Epithelial cell of esophagus (primary cell): Measurements from ENCODE around the gene THSD4.

Source experiments
- DNase-seq: peaks from one replicate; pipeline ENCODE4 v3.0.0; 2010; ENCODE audit warnings: low read depth
- H3K4me3 ChIP-seq: 2 replicates; pipeline ENCODE4 v1.5.1; 2011; ENCODE audit warnings: mild to moderate bottlenecking, low read length, control low read depth
- TF ChIP-seq, protein P1 (sequence below): IDR thresholded peaks from 2 replicates; pipeline ENCODE4 v1.5.1; 2011; ENCODE audit warnings: low read depth, mild to moderate bottlenecking, low read length, control low read depth, inconsistent platforms; ENCODE audit not compliant: insufficient read depth; ENCODE audit errors: missing control alignments

Gene THSD4

DNA sequence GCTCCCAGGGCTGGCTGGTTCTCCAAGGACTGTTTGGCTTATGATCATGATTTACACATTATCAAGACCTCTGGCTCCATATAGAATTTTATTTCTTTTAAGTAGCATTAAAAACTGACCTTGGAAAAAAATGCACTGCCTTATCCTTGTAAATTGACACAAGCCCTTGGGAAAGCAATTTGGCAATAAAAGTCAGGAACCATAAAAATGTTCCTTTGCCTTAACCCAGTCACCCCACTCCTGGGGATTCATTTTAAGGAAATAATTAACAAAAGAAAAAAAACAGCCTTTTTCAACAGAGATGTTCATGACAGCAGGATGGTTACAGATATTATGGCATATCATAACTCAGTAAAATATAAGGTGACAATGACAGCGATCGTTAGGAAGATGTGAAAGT, 643.4 kb downstream of the THSD4 start:
- DNase-seq, result no peak
- H3K4me3 ChIP-seq, result no peak overlapping the region
- TF ChIP-seq, protein P1, sequence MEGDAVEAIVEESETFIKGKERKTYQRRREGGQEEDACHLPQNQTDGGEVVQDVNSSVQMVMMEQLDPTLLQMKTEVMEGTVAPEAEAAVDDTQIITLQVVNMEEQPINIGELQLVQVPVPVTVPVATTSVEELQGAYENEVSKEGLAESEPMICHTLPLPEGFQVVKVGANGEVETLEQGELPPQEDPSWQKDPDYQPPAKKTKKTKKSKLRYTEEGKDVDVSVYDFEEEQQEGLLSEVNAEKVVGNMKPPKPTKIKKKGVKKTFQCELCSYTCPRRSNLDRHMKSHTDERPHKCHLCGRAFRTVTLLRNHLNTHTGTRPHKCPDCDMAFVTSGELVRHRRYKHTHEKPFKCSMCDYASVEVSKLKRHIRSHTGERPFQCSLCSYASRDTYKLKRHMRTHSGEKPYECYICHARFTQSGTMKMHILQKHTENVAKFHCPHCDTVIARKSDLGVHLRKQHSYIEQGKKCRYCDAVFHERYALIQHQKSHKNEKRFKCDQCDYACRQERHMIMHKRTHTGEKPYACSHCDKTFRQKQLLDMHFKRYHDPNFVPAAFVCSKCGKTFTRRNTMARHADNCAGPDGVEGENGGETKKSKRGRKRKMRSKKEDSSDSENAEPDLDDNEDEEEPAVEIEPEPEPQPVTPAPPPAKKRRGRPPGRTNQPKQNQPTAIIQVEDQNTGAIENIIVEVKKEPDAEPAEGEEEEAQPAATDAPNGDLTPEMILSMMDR, result no peak

DNA sequence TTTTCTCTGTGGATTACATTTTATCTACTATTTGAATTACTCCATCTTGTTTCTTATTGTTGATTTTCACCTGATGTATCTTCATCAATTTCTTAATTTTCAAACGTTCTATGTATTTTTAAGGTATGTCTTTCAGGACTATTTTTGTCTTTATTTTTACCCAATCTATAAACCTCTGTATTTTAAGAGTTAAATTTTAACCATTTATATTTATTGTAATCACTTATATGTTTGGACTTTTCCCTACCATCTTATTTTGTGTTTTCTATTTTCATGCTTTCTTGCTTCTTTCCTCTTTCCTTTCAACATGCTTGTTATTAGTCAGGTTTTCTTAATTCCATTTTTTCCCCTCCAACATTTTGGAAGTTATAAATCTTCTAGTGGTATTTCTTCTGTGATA, 645.6 kb downstream of the THSD4 start:
- no peak overlapping the region for H3K4me3 ChIP-seq
- DNase-seq, result no peak
- TF ChIP-seq, protein P1, result no peak

- TF ChIP-seq, protein P1, result no peak
- peak; percentile 89 for DNase-seq
- no peak overlapping the region for H3K4me3 ChIP-seq
Measured at GRCh38 chr15:71761649-71762048, 646.4 kb downstream of the THSD4 start.

DNA sequence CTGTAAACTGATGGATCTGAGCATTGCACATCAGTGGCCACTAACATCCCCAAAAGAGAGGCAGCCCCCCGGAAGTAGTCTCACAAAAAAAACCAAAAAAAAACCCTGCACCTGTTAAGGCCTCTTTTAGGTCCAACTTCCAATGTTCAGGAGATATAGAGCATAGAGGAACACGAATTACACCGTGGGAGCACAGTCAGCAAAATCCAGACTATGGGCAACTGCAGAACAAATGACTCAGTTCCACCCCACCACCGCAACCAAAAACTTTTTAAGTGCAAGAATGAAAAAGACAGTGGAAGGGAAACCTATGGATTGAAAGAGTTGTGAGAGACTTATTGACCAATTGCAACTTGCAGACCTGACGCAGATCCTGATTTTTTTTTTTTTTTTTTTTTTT, 652.9 kb downstream of the THSD4 start:
- TF ChIP-seq, protein P1, result no peak
- DNase-seq, result no peak
- no peak overlapping the region for H3K4me3 ChIP-seq

DNA sequence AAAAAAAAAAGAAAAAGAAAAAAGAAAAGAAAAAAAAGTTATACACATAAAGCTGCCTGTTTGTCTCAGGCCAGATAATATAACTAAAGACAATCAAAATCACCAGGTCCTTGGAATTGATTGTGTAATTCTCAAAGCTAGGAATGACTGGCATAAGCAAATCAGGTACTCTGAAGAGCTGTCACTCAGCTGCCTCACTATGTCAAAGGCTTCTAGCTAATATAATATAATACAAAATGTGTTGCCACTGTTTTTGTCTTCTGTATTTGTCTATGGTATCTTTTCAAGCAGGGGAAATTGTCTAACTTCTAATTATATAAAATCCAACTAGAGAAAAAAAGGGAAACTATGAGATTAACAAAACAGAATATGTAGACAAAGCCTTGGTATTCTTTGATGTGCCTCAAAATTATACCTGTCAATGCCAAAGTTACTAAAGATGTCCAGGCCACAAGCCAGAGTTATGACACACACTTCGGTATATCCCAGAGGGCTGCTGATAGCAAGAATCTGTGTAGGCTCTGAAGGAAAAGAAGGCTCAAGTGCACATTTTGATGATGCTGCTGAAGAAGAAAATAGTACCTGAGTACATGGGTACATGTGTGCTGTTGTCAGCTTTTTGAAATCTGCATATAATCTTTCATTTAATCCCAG, 658.1 kb downstream of the THSD4 start:
- DNase-seq, result no peak
- TF ChIP-seq, protein P1, result no peak
- H3K4me3 ChIP-seq, result no peak overlapping the region

DNA sequence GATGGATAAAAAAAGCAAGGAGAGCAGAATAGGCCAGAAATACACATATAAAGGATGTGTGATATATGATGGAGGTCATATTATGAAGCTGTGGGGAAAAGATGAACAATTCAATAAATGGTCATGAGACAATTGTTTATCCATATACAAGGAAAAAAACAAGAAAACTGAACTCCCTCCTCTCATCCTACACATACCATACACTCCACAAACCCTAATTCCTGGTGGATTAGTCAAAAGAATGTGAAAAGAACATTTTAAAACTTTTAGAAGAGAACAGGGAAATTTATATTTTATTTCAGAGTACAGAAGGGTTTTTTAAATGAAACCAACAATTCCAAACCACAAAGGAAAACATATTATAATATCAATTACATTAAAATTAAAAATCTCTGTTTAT, 660.6 kb downstream of the THSD4 start:
- DNase-seq, result no peak
- TF ChIP-seq, protein P1, result no peak
- no peak overlapping the region for H3K4me3 ChIP-seq

DNA sequence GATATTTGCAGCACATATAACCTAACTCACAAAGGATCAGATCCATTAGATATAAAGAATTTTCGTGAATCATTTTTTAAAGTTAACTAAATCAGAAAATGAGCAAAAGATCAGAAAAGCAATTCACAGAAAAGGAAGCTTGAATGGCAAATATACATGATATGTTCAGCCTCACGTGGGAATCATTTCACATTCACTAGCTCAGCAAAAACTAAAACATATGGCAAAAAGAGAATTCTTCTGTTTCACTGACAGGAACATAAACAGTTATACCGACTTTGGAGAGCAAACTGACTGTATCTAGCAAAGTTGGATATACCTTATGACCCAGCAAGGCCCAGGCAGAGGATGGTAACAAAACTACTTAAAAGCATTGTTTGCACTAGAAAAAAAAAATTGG, 661.0 kb downstream of the THSD4 start:
- H3K4me3 ChIP-seq, result no peak overlapping the region
- DNase-seq, result no peak

More for the DNA sequence above, 661.0 kb downstream of the THSD4 start:
- TF ChIP-seq, protein P1, result no peak
